Skeletal muscle satellite cell (primary cell): Measurements from ENCODE around the gene EXOSC7.
A peak's percentile ranks its signal among the peaks of the same experiment; 100 is the strongest.

ENCODE experiments used
- H3K27me3 ChIP-seq: 2 replicates; pipeline ENCODE4 v1.7.0; 2013; ENCODE audit warnings: low read length; ENCODE audit not compliant: control insufficient read depth, insufficient read depth
- H3K36me3 ChIP-seq: 2 replicates; pipeline ENCODE4 v1.7.0; 2013; ENCODE audit warnings: mild to moderate bottlenecking, control low read depth, low read length; ENCODE audit not compliant: insufficient read depth
- H3K4me1 ChIP-seq: 2 replicates; pipeline ENCODE4 v1.7.0; 2013; ENCODE audit warnings: low read length; ENCODE audit not compliant: control insufficient read depth, insufficient read depth
- H3K4me2 ChIP-seq: 2 replicates; pipeline ENCODE4 v1.7.0; 2013; ENCODE audit warnings: mild to moderate bottlenecking, low read length
- H3K4me3 ChIP-seq: 2 replicates; pipeline ENCODE4 v1.7.0; 2013; ENCODE audit warnings: low read length
- H3K9ac ChIP-seq: 2 replicates; pipeline ENCODE4 v1.7.0; 2013; ENCODE audit warnings: mild to moderate bottlenecking, low read depth, low read length, moderate library complexity
- H3K9me3 ChIP-seq: replicated peaks from 2 replicates; pipeline ENCODE4 v1.7.0; 2013; ENCODE audit warnings: mild to moderate bottlenecking, control low read depth, low read length

Gene EXOSC7

DNA sequence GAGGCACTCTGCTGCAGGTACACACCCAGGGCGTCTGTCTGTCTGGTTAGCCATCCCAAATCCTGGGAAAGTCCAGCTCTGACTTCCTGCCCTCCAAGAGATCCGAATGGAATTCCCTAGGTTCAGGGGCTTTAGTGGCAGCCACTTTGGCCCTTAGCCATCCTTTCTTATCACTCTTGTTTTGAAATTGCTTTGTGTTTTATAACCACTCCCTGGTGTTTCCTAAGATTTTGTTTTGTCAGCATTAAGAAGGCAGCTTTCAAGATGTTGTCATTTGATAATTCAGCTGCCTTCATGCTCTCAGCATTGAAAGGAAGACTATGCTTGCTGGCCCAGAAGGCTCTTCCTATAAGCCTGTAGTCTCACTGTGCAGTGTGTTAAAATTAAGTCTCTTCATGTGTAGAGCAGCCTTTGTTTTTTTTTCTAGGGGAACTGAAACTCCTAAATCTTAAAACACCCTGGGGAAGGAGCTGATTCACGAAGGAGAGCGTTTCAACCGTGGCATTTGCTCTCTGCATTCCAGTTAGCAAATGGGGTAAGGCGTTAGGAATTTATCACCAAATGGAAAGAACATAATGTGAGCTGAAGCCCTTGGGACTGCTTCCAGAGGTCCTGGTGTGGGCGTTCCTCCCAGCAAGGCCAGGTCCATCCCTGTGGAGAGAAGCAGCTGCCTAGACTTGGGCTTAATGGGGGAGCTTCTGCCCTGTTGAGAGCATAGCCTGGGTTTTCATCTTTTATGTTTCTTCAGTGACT lies 35.9 kb downstream of the EXOSC7 start:
- no peaks in the 10 kb centered on the region for H3K9me3 ChIP-seq
- H3K36me3 ChIP-seq: peaks cover 32% of the 10 kb centered on the region
- H3K4me3 ChIP-seq: peak overlapping the region; percentile 49
- H3K4me2 ChIP-seq: peak overlapping the region; percentile 69
- peaks cover 57% of the 10 kb centered on the region for H3K4me1 ChIP-seq
- peak overlapping the region; percentile 83 for H3K9ac ChIP-seq
- H3K27me3 ChIP-seq: no peaks in the 10 kb centered on the region

DNA sequence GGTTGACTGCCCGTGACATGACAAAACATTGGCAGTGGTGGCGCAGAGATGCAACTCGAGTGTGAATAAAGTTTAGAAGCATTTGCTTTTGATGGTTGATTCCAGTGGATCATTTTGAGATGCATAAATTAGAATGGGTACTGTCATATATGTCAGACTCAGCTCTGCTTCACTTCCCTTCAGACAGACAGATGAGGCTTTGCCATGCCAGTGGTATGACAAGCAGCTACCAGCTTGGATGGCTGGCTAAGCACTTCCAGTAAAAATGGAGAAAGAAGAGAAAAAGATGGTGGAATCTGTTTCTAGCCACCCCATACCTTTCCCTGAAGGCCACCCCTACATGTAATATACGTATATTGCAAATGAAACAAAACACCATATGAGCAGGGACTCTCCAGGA lies 36.5 kb downstream of the EXOSC7 start:
- peaks cover 54% of the 10 kb centered on the region for H3K4me1 ChIP-seq
- no peaks in the 10 kb centered on the region for H3K9me3 ChIP-seq
- H3K27me3 ChIP-seq: no peaks in the 10 kb centered on the region
- peak overlapping the region; percentile 83 for H3K9ac ChIP-seq
- peak overlapping the region; percentile 69 for H3K4me2 ChIP-seq
- peak overlapping the region; percentile 49 for H3K4me3 ChIP-seq
- H3K36me3 ChIP-seq: peaks cover 26% of the 10 kb centered on the region

DNA sequence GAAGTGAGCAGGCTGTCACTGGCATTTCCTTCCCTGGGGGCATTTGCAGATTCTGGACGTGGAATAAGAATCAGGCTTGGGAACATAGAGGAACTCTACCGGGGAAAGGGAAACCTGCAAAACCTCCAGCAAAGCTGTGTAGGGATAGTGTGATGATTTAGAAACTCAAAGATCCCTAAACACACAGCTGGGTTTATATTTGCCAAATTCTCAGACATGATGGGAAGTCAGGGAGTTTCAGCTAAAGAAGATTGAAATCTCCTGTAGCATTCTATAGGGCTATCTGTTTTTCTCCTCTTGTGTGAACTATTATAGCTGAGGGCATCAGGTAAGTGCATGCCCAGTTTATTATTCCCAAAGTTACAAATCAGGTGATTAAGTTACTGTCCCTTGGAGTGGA lies 40.9 kb downstream of the EXOSC7 start:
- H3K27me3 ChIP-seq: no peaks in the 10 kb centered on the region
- H3K4me3 ChIP-seq: no peak overlapping the region
- no peak overlapping the region for H3K4me2 ChIP-seq
- H3K9ac ChIP-seq: no peak overlapping the region
- peaks cover 12% of the 10 kb centered on the region for H3K36me3 ChIP-seq
- peaks cover 28% of the 10 kb centered on the region for H3K4me1 ChIP-seq
- no peaks in the 10 kb centered on the region for H3K9me3 ChIP-seq

DNA sequence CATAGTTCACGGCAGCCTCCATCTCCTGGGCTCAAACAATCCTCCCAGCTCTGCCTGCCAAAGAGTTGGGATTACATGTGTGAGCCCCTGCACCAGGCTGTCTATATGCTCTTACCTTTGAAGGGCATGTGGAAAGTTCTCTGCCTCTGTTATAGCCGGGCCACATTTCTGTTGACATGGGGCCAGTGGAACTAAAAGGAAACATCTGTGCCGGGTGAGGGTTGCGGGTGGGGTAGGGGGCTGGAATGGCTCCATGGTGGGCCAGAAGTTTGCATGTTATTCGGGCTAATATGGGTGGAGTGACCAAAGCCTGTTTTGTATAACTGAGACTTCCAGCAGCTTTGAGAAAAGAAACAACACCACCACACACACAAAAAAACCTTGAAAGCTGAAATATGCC lies 41.8 kb downstream of the EXOSC7 start:
- no peak overlapping the region for H3K9ac ChIP-seq
- no peak overlapping the region for H3K4me3 ChIP-seq
- no peak overlapping the region for H3K4me2 ChIP-seq
- H3K4me1 ChIP-seq: peaks cover 21% of the 10 kb centered on the region
- peaks cover 12% of the 10 kb centered on the region for H3K36me3 ChIP-seq
- no peaks in the 10 kb centered on the region for H3K9me3 ChIP-seq
- H3K27me3 ChIP-seq: no peaks in the 10 kb centered on the region

DNA sequence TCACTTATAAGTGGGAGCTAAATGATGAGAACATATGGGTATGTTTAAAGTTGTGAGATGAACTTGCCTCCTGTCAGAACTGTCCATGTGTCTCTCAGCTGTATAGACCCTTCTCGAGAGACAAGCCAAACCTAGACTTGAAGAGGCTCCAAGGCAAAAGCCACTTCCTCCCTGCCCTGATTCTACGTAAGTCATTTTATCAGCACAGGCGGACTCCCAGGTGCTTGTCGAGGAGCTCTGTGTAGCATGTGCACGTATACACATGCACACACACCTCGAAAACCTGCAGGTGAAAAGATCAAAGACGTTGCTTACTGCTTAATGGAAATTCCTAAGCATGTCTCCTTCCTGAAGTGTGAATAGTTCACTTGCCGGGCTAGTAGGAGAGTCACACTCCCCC lies 44.5 kb downstream of the EXOSC7 start:
- no peaks in the 10 kb centered on the region for H3K9me3 ChIP-seq
- H3K36me3 ChIP-seq: peaks cover 4% of the 10 kb centered on the region
- H3K4me1 ChIP-seq: peaks cover 24% of the 10 kb centered on the region
- H3K9ac ChIP-seq: no peak overlapping the region
- no peak overlapping the region for H3K4me2 ChIP-seq
- H3K27me3 ChIP-seq: no peaks in the 10 kb centered on the region
- no peak overlapping the region for H3K4me3 ChIP-seq

DNA sequence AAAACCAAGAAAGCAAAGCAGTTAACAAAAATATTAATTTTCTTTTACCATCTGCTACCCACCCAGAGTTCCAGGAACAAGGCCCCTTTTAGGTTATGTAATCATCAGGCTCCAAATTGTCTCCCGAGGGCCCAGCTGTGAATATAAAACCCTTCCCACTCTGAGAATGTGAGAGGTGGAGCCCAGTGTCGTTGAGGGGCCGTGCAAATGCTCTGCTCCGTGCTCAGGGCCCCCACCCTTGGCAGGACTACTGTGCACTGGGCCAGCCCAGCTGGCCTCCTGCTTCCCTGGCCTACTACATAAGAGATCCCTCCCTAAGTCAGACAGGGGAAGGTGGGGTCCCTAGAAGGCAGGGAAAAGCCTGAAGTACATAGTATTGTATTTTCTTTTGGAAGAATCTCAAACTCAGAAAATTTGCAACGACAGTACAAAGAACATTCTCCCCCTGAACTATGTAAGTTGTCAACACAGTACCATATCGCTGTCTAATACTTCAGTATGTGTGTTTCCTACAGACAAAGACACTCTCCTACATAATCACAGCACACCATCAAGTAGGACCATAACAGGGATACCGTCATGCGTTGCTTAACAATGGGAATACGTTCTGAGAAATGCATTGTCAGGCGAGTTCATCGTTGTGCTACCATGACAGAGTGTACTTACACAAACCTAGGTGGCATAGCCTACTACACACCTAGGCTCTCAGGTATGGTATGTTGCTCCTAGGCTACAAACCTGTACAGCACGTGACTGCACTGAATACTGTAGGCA lies 45.7 kb downstream of the EXOSC7 start:
- Histone ChIP-seq H3K4me2 (no peak overlapping the region), H3K9ac (no peak overlapping the region), H3K27me3 (no peaks in the 10 kb centered on the region), H3K4me1 (peaks cover 36% of the 10 kb centered on the region), H3K9me3 (no peaks in the 10 kb centered on the region), H3K4me3 (no peak overlapping the region), H3K36me3 (no peaks in the 10 kb centered on the region)

DNA sequence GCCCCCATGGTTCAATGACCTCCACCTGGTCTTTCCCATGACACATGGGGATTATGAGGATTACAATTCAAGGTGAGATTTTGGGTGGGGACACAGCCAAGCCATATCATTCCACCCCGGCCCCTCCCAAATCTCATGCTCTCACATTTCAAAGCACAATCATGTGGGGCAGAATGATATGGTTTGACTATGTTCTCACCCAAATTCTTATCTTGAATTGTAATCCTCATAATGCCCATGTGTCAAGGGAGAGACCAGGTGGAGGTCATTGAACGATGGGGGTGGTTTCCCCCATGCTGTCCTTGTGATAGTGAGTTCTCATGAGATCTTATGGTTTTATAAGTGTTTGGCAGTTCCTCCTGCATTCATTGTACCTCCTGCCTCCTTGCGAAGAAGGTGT lies 47.6 kb downstream of the EXOSC7 start:
- no peak overlapping the region for H3K9ac ChIP-seq
- H3K9me3 ChIP-seq: no peaks in the 10 kb centered on the region
- H3K27me3 ChIP-seq: no peaks in the 10 kb centered on the region
- H3K4me3 ChIP-seq: no peak overlapping the region
- H3K36me3 ChIP-seq: no peaks in the 10 kb centered on the region
- no peak overlapping the region for H3K4me2 ChIP-seq
- peaks cover 43% of the 10 kb centered on the region for H3K4me1 ChIP-seq

DNA sequence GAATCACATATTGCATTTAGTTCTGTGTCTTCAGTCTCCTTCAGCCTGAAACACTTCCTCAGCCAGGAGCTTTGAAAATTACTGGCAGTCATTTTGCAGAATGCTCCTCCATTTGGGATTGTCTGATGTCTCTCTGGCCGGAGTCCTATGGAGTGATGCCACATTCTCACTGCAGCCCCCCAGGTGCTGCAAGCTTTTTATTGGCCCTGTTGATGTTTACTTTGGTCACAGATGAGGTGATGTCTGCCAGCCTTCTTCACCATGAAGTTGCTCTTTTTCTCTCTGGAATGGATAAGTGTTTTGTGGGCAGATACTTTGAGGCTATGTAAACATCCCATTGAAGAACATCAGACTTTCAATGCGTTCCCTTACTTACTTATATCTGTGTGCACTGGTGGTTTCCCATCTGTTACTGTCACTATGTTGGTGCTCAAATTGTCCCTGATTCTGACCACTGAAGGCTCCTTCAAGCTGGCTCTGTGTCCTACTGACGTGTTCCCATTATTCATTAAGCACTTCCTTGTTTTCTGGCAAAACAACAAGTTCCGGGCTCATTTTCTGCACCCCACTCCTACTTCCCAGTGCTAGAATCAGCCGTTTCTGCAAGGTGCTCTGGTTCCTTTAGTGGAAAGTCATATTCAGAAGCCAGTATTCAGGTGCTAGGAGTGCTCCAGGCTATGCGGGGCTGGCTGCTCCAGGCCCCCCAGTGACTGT lies 48.7 kb downstream of the EXOSC7 start:
- Histone ChIP-seq H3K9me3 (no peaks in the 10 kb centered on the region), H3K36me3 (no peaks in the 10 kb centered on the region), H3K27me3 (no peaks in the 10 kb centered on the region), H3K4me2 (peak overlapping the region; percentile 17), H3K9ac (no peak overlapping the region), H3K4me1 (peaks cover 49% of the 10 kb centered on the region), H3K4me3 (peak overlapping the region; percentile 7)

DNA sequence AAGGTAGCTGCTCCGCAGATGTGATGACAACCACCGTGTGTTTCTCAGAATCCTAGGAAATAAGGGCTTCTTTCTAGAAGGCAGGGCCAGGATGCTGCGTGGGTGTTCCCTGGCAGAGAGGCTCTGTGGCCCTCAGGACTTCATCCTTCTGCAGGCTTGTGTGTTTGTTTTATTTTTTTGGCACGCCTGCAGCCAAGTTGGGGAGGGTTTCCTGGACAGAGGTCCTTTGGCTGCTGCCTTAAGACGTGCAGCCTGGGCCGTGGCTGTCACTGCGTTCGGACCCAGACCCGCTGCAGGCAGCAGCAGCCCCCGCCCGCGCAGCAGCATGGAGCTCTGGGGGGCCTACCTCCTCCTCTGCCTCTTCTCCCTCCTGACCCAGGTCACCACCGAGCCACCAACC lies 50.0 kb downstream of the EXOSC7 start, which contains the start of gene CLEC3B:
Gene CLEC3B, plus strand, starts transcription at position 266 of the 400 bp plus-strand sequence. Its CDS starts 60 bp downstream, at position 326.
- peak within 1 kb of the TSS; percentile 46 for H3K9ac ChIP-seq

DNA sequence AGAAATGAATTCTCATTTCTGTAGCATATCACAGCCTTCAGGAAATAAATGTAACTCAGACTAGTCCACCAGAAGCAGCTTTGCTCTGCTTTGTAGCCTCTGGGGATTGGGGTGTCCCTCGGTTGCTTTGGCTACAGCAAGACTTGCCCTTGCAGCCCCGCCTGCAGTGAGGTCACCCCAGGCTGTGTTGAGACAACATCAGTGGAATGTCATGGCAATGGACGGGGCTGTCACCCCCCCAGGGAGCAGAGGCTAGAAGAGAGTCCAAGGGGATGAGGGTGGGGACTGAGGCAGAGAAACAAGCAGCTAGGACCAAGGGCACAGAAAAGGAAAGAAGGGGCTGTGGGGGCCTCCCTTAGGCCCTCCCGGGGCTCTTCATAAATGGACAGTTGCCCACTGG lies 50.9 kb downstream of the EXOSC7 start:
- H3K36me3 ChIP-seq: no peaks in the 10 kb centered on the region
- peak overlapping the region; percentile 74 for H3K4me2 ChIP-seq
- H3K4me3 ChIP-seq: peak overlapping the region; percentile 52
- H3K4me1 ChIP-seq: peaks cover 41% of the 10 kb centered on the region
- peak overlapping the region; percentile 46 for H3K9ac ChIP-seq
- no peaks in the 10 kb centered on the region for H3K9me3 ChIP-seq
- no peaks in the 10 kb centered on the region for H3K27me3 ChIP-seq

More for the DNA sequence above, 50.0 kb downstream of the EXOSC7 start, which contains the start of gene CLEC3B:
- no peaks in the 10 kb centered on the region for H3K36me3 ChIP-seq
- peak within 1 kb of the TSS; percentile 52 for H3K4me3 ChIP-seq
- peaks cover 50% of the 10 kb centered on the region for H3K4me1 ChIP-seq
- no peaks in the 10 kb centered on the region for H3K27me3 ChIP-seq
- H3K4me2 ChIP-seq: peak within 1 kb of the TSS; percentile 74
- no peaks in the 10 kb centered on the region for H3K9me3 ChIP-seq

DNA sequence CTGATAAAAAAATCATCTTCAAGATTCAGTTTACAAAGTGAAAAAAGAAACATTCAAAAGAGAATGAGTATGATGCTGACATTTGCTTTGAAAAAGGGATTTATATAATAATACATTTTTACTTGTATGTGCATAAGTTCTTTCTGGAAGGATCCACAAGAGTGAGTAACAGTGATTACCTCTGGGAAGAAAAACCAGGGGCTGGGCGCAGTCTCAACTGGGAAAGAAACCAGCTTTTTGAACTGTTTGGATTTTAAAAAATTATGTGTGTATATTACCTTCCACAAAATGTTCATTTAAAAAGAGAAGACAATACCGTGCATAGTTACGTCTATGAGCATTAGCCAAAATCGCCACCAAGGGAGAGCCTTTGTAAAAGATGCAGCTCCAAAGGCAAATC lies 51.4 kb downstream of the EXOSC7 start:
- H3K36me3 ChIP-seq: no peaks in the 10 kb centered on the region
- no peaks in the 10 kb centered on the region for H3K27me3 ChIP-seq
- H3K4me2 ChIP-seq: peak overlapping the region; percentile 74
- H3K9ac ChIP-seq: peak overlapping the region; percentile 31
- H3K4me3 ChIP-seq: no peak overlapping the region
- no peaks in the 10 kb centered on the region for H3K9me3 ChIP-seq
- peaks cover 40% of the 10 kb centered on the region for H3K4me1 ChIP-seq
